MM.1S (cell line): ENCODE results near the gene HOXD8.

Experiments used
- CTCF ChIP-seq: fragments of 300-600 bp; sonication (generic); IDR thresholded peaks from 2 replicates; pipeline ENCODE4 v1.5.1; 2016; ENCODE audit warnings: antibody characterized with exemption, low read length, mixed read lengths
- EZH2 ChIP-seq: fragments of 300-600 bp; sonication (generic); optimal IDR thresholded peaks from 2 replicates; pipeline ENCODE3; 2017; ENCODE audit warnings: low read depth, mild to moderate bottlenecking, antibody characterized with exemption, low read length, mixed read lengths
- EZH2phosphoT487 ChIP-seq: fragments of 300-600 bp; sonication (generic); IDR thresholded peaks from 2 replicates; pipeline ENCODE4 v1.6.1; 2018; ENCODE audit warnings: antibody characterized with exemption, low read length

GRCh38 chr2:176081376-176081836 lies 48.1 kb upstream of the HOXD8 start:
- TF ChIP-seq EZH2phosphoT487 (no peak), CTCF (no peak), EZH2 (no peak)
